Measurements from ENCODE around the gene CCT5. TPM values are rescaled to one million over a fixed set of nuclear protein-coding genes. Genes with fewer than 3 reads are reported as not detected.

Gene CCT5
- polyA plus RNA-seq, 1 donor (not counting 4 experiments of a cell fraction or from before 2014, with no cell fraction given), result 558 TPM

DNA sequence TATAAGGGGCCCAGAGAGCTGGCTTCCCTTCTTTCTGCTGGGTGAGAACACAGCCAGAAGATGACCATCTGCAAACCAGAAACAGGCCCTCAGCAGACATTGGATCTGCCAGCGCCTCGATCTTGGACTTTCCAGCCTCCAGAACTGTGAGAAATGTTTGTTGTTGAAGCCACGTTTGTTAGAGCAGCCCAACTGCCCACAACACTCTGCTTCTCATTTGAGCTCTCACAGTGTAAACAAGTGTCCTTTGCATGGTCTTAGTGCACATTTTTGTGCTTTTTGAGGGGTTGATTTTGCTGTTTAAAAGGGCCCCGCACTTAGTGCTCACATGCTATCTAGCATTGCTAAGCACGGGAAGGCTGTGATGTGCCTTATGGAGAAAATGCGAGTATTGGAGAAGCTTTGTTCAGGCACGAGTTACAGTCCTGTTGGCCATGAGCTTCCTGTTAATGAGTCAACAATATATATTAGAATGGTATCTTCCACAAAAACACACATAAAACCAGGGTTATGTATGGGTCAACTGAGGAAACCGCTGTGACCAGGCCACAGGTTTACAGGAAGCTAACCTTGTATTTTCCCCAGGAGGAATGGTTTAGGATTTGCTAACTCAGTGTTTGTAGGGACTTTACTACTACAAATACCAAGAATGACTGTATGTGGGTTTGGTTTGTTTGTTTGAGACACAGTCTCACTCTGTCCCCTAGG is 45.7 kb downstream of the CCT5 start:
- no peak for FAIRE-seq
- H3K4me2 ChIP-seq (ENCODE audit: control insufficient read depth, extremely low read depth, insufficient read depth, low read depth, low read length), result no peak overlapping the region
- no peaks in the 10 kb centered on the region for H3K79me2 ChIP-seq (ENCODE audit: control insufficient read depth, insufficient read depth, low read length)
- H3K36me3 ChIP-seq (ENCODE audit: control insufficient read depth in 2 of 2, extremely low read depth in 1 of 2, insufficient read depth in 2 of 2, low read length in 2 of 2), result no peaks in the 10 kb centered on the region
- no peak overlapping the region for H3K4me3 ChIP-seq (ENCODE audit: control insufficient read depth in 2 of 3, extremely low read depth in 1 of 3, insufficient read depth in 2 of 3, low read depth in 1 of 3, low read length in 3 of 3)
- no peaks in the 10 kb centered on the region for H3K9me3 ChIP-seq (ENCODE audit: control insufficient read depth, low read depth, low read length)
- no peak overlapping the region for H2AFZ ChIP-seq (ENCODE audit: control insufficient read depth, low read length)
- no peaks in the 10 kb centered on the region for H4K20me1 ChIP-seq (ENCODE audit: control insufficient read depth, extremely low read depth, insufficient read depth, low read length)
- H3K27me3 ChIP-seq (ENCODE audit: control insufficient read depth, extremely low read depth, insufficient read depth, low read length), result no peaks in the 10 kb centered on the region
- no peak overlapping the region for H3K27ac ChIP-seq (ENCODE audit: control insufficient read depth, insufficient read depth, low read length)
- no peaks in the 10 kb centered on the region for H3K9me1 ChIP-seq (ENCODE audit: control insufficient read depth, extremely low read depth, insufficient read depth, low read length)
- H3K4me1 ChIP-seq (ENCODE audit: control insufficient read depth, extremely low read depth, insufficient read depth, low read length), result no peaks in the 10 kb centered on the region
- TF ChIP-seq CTCF (optimal IDR thresholded peaks at IDR 0.05 in 1 of 3, IDR thresholded peaks at IDR 0.05 in 1 of 3, conservative IDR thresholded peaks at IDR 0.05 in 1 of 3; ENCODE audit: extremely low read depth in 1 of 3, insufficient read depth in 2 of 3, low read length in 3 of 3) (no peak), EZH2 (IDR thresholded peaks at IDR 0.05; ENCODE audit: low read length) (no peak)
- no peak overlapping the region for H3K9ac ChIP-seq (ENCODE audit: control insufficient read depth, extremely low read depth, insufficient read depth, low read length)
- dilution Hi-C loops (cut with MboI; ENCODE audit: extremely low pct_ligation_motif_present, low sequenced_read_pairs), result no loop called here
- DNase-seq (ENCODE audit: low read depth, low spot score), result no peak

DNA sequence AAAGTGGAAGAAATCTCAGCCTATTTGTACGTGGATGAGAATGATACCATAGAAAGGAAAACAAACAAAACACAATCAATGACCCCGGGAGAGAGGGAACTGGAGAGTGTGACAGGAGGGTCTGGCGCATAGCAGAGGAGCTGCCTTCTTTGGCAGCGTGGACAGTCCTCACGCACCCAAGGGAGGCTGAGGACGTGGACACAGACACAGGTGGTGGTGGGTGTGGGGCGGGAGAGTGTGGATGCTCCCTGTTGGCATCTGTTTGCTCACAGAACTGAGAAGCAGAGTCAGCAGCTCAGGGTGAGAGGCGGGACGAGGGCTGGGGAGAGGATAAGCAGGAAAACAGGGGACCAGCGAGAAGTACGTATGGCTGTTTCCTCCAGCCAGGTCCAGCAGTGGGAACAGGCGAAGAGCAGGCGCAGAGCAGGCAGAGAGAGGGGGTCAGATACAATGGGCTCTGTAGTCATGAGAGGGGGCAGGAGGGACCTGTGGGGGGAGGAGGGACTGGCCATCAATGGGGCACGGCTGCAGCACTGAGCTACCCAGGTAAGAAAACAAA is 47.6 kb downstream of the CCT5 start:
- H3K9me3 ChIP-seq (ENCODE audit: control insufficient read depth, low read depth, low read length), result no peaks in the 10 kb centered on the region
- H3K9ac ChIP-seq (ENCODE audit: control insufficient read depth, extremely low read depth, insufficient read depth, low read length), result no peak overlapping the region
- no peaks in the 10 kb centered on the region for H3K79me2 ChIP-seq (ENCODE audit: control insufficient read depth, insufficient read depth, low read length)
- no peak overlapping the region for H3K27ac ChIP-seq (ENCODE audit: control insufficient read depth, insufficient read depth, low read length)
- FAIRE-seq (no peak), DNase-seq (ENCODE audit: low read depth, low spot score) (no peak)
- TF ChIP-seq EZH2 (IDR thresholded peaks at IDR 0.05; ENCODE audit: low read length) (no peak), CTCF (optimal IDR thresholded peaks at IDR 0.05 in 1 of 3, IDR thresholded peaks at IDR 0.05 in 1 of 3, conservative IDR thresholded peaks at IDR 0.05 in 1 of 3; ENCODE audit: extremely low read depth in 1 of 3, insufficient read depth in 2 of 3, low read length in 3 of 3) (no peak)
- no peak overlapping the region for H2AFZ ChIP-seq (ENCODE audit: control insufficient read depth, low read length)
- no peak overlapping the region for H3K4me2 ChIP-seq (ENCODE audit: control insufficient read depth, extremely low read depth, insufficient read depth, low read depth, low read length)
- dilution Hi-C loops (cut with MboI; ENCODE audit: extremely low pct_ligation_motif_present, low sequenced_read_pairs), result no loop called here
- H3K27me3 ChIP-seq (ENCODE audit: control insufficient read depth, extremely low read depth, insufficient read depth, low read length), result no peaks in the 10 kb centered on the region
- H3K9me1 ChIP-seq (ENCODE audit: control insufficient read depth, extremely low read depth, insufficient read depth, low read length), result no peaks in the 10 kb centered on the region
- H3K4me1 ChIP-seq (ENCODE audit: control insufficient read depth, extremely low read depth, insufficient read depth, low read length), result peaks cover 8% of the 10 kb centered on the region
- H3K36me3 ChIP-seq (ENCODE audit: control insufficient read depth in 2 of 2, extremely low read depth in 1 of 2, insufficient read depth in 2 of 2, low read length in 2 of 2), result no peaks in the 10 kb centered on the region
- no peaks in the 10 kb centered on the region for H4K20me1 ChIP-seq (ENCODE audit: control insufficient read depth, extremely low read depth, insufficient read depth, low read length)
- no peak overlapping the region for H3K4me3 ChIP-seq (ENCODE audit: control insufficient read depth in 2 of 3, extremely low read depth in 1 of 3, insufficient read depth in 2 of 3, low read depth in 1 of 3, low read length in 3 of 3)

All from keratinocyte (primary cell).